PC-9 (cell line): ENCODE data around the gene VEPH1. TPM values are rescaled to one million over a fixed set of nuclear protein-coding genes. Genes with fewer than 3 reads are reported as not detected.

Source experiments
- BruUV-seq: library from RNA; stranded (reverse); fragments of 400-500 nt; replicated peaks from 2 replicates; lab custom pipeline; 2021; lab: Mats Ljungman, UMichigan
- CTCF ChIA-PET: fragments of 300-600 bp; sonication (Branson Sonifier 250); formaldehyde crosslinking; loops from one replicate; lab custom pipeline; 2022; ENCODE audit warnings: antibody characterized with exemption; lab: Charles Lee
- POLR2A ChIA-PET: fragments of 300-600 bp; sonication (Branson Sonifier 250); formaldehyde crosslinking; loops from one replicate; lab custom pipeline; 2022; ENCODE audit warnings: antibody characterized with exemption; ENCODE audit not compliant: unreplicated experiment; lab: Charles Lee
- DNase-seq, 2 experiments: peaks; one replicate each; pipeline versions ENCODE4 v3.0.0 to v3.0.0-alpha.2; 2015 to 2022; ENCODE audit warnings: mixed read lengths in 1 of 2
- H2AFZ ChIP-seq: fragments of 200-600 bp; sonication (generic); 2 replicates; pipeline ENCODE4 v1.8.1; 2017; ENCODE audit warnings: antibody characterized with exemption
- H3F3A ChIP-seq: fragments of 200-600 bp; sonication (generic); 2 replicates; pipeline ENCODE4 v1.8.1; 2017; ENCODE audit warnings: antibody characterized with exemption, mild to moderate bottlenecking, low read depth; ENCODE audit not compliant: insufficient read depth
- H3K27ac ChIP-seq: fragments of 200-600 bp; sonication (generic); 2 replicates; pipeline ENCODE4 v1.6.1; 2016; ENCODE audit warnings: mixed run types
- H3K27me3 ChIP-seq: fragments of 200-600 bp; sonication (generic); 2 replicates; pipeline ENCODE4 v1.6.1; 2016; ENCODE audit warnings: low read depth, mixed run types; ENCODE audit not compliant: insufficient read depth
- H3K36me3 ChIP-seq: fragments of 200-600 bp; sonication (generic); 2 replicates; pipeline ENCODE4 v1.6.1; 2016; ENCODE audit warnings: low read depth, mixed run types
- H3K4me1 ChIP-seq: fragments of 200-600 bp; sonication (generic); replicated peaks from 2 replicates; pipeline ENCODE4 v1.6.1; 2016; ENCODE audit warnings: mixed run types; ENCODE audit not compliant: insufficient read depth
- H3K4me2 ChIP-seq: fragments of 200-600 bp; sonication (generic); 2 replicates; pipeline ENCODE4 v1.6.1; 2017; ENCODE audit warnings: mixed run types
- H3K4me3 ChIP-seq: fragments of 200-600 bp; sonication (generic); 2 replicates; pipeline ENCODE4 v1.6.1; 2016; ENCODE audit warnings: mixed run types
- H3K79me2 ChIP-seq: fragments of 200-600 bp; sonication (generic); 2 replicates; pipeline ENCODE4 v1.6.1; 2017; ENCODE audit warnings: low read depth, mixed run types
- H3K9me2 ChIP-seq: fragments of 200-600 bp; sonication (generic); 2 replicates; pipeline ENCODE4 v1.8.1; 2017; ENCODE audit warnings: mild to moderate bottlenecking; ENCODE audit not compliant: insufficient read depth
- H3K9me3 ChIP-seq: fragments of 200-600 bp; sonication (generic); 2 replicates; pipeline ENCODE4 v1.8.1; 2016; ENCODE audit warnings: low read depth; ENCODE audit not compliant: insufficient read depth
- H4K20me1 ChIP-seq: fragments of 200-600 bp; sonication (generic); 2 replicates; pipeline ENCODE4 v1.8.1; 2017; ENCODE audit not compliant: insufficient read depth
- EZH2 ChIP-seq: fragments of 200-600 bp; sonication (generic); IDR thresholded peaks from 2 replicates; pipeline ENCODE4 v1.8.0; 2017; ENCODE audit warnings: antibody characterized with exemption, low read depth
- intact Hi-C: fragments of 100-400 bp; cut with micrococcal nuclease; formaldehyde crosslinking; loops from one replicate; pipeline ENCODE4 v1.10.0; 2022; ENCODE audit not compliant: unreplicated experiment
- total RNA-seq: library from RNA; stranded (reverse); gene quantifications from 2 replicates; pipeline ENCODE4 v1.2.3, GENCODE V29; 2021
- TF ChIP-seq, protein P1 (sequence below): fragments of 200-600 bp; sonication (generic); conservative IDR thresholded peaks from 2 replicates; pipeline ENCODE4 v1.6.1; 2017; ENCODE audit warnings: mixed run types, antibody characterized with exemption, mild to moderate bottlenecking, moderate library complexity

VEPH1 gene
- total RNA-seq, 1 experiment from 2014 or later: 4.0 TPM

DNA sequence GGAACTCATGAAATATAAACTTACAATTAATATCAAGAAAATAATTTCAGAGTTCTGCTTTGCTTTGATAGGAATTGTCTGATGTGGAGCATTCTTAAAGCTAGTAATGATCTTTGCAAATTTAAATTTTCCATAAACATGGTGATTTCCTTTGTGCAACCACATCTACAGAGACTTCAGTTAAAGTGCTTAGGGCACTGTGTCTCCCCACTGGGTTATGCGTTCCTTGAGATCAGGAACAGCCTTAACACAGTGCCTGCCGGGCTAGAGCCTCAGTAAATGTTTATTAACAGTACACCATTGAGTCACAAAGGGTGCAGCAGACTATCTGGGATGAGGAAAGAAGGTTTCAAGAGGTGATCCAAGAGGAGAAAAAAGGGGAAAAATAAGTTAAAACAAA is 235.2 kb downstream of the VEPH1 start:
- Histone ChIP-seq H3K4me1 (peaks cover 9% of the 10 kb centered on the region), H2AFZ (no peak overlapping the region), H3F3A (0 out of 2 replicates have a peak, but pooled peaks cover 4% of the 10 kb centered on the region), H3K9me3 (no peaks in the 10 kb centered on the region), H3K27ac (no peak overlapping the region), H3K9me2 (no peaks in the 10 kb centered on the region), H3K4me3 (no peak overlapping the region), H4K20me1 (no peaks in the 10 kb centered on the region), H3K79me2 (no peaks in the 10 kb centered on the region), H3K27me3 (no peaks in the 10 kb centered on the region), H3K4me2 (no peak overlapping the region), H3K36me3 (no peaks in the 10 kb centered on the region)
- TF ChIP-seq, protein P1, sequence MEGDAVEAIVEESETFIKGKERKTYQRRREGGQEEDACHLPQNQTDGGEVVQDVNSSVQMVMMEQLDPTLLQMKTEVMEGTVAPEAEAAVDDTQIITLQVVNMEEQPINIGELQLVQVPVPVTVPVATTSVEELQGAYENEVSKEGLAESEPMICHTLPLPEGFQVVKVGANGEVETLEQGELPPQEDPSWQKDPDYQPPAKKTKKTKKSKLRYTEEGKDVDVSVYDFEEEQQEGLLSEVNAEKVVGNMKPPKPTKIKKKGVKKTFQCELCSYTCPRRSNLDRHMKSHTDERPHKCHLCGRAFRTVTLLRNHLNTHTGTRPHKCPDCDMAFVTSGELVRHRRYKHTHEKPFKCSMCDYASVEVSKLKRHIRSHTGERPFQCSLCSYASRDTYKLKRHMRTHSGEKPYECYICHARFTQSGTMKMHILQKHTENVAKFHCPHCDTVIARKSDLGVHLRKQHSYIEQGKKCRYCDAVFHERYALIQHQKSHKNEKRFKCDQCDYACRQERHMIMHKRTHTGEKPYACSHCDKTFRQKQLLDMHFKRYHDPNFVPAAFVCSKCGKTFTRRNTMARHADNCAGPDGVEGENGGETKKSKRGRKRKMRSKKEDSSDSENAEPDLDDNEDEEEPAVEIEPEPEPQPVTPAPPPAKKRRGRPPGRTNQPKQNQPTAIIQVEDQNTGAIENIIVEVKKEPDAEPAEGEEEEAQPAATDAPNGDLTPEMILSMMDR: no peak
- no peak for TF ChIP-seq EZH2
- no TSS peak for BruUV-seq
- no peak for DNase-seq
- intact Hi-C loops: no loop called here
- ChIA-PET CTCF (no interaction called here), POLR2A (no interaction called here)

DNA sequence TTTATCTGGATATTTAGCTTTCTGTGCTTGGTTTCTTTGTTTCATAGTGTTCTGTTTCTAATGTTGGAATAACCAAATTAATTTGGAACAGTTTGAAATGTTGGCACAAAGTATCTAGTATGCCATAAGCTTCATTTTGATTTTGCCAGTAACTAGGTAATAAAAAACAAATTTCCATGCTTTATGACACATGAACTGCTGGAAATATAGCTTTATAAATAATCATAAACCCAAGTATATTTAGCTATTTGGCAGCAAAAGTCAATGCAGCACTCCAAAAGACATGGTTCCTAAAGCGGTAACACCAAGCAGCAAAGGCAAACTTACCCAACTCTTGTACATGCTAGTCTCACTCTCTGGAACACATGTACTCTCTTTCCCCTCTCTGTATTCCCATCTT is 237.3 kb downstream of the VEPH1 start:
- no peak overlapping the region for H3K4me3 ChIP-seq
- no TSS peak for BruUV-seq
- TF ChIP-seq EZH2: no peak
- TF ChIP-seq, protein P1: no peak
- POLR2A ChIA-PET: no interaction called here
- CTCF ChIA-PET: no interaction called here
- no peaks in the 10 kb centered on the region for H3K9me2 ChIP-seq
- H3K27ac ChIP-seq: no peak overlapping the region
- no peaks in the 10 kb centered on the region for H4K20me1 ChIP-seq
- H3K36me3 ChIP-seq: no peaks in the 10 kb centered on the region
- H2AFZ ChIP-seq: no peak overlapping the region
- H3K4me2 ChIP-seq: no peak overlapping the region
- no peaks in the 10 kb centered on the region for H3K27me3 ChIP-seq
- peaks cover 24% of the 10 kb centered on the region for H3K4me1 ChIP-seq
- no peaks in the 10 kb centered on the region for H3K9me3 ChIP-seq
- H3K79me2 ChIP-seq: no peaks in the 10 kb centered on the region
- H3F3A ChIP-seq: 0 out of 2 replicates have a peak, but pooled peaks cover 4% of the 10 kb centered on the region
- intact Hi-C loops: no loop called here
- DNase-seq: no peak

DNA sequence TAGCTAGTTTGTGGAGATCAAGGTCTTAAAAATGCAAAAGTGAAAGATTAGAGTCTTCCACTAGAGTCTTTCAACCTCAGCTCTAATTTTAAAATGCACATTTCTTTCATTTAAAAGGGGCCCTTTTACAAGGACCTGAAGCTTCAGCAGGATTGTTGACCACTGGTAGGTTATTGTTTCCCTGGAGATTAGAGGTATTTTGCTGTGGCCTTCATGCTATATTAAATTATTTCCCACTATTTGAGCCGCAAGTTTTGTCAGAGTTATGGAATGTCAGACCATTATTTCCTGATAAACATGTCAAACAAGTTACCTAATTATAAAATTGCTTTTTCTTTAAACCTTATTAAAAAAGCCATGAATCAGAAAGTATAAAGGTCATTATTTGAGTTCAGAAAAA is 240.2 kb downstream of the VEPH1 start:
- CTCF ChIA-PET: no interaction called here
- Histone ChIP-seq H3K36me3 (no peaks in the 10 kb centered on the region), H4K20me1 (no peaks in the 10 kb centered on the region), H3K4me1 (peaks cover 24% of the 10 kb centered on the region), H3K4me2 (peak overlapping the region; percentile 62), H3F3A (0 out of 2 replicates have a peak, but pooled peaks cover 4% of the 10 kb centered on the region), H3K27ac (peak overlapping the region; percentile 73), H3K9me2 (no peaks in the 10 kb centered on the region), H3K27me3 (no peaks in the 10 kb centered on the region), H2AFZ (peak overlapping the region; percentile 6; the same call in 1 of the 2 replicates), H3K4me3 (peak overlapping the region; percentile 8; the same call in 1 of the 2 replicates), H3K79me2 (no peaks in the 10 kb centered on the region), H3K9me3 (no peaks in the 10 kb centered on the region)
- BruUV-seq: no TSS peak
- peak in 1 of 2 experiments; percentile 86 for DNase-seq
- POLR2A ChIA-PET: interaction anchor here (0.6 kb wide), 1 partner anchor 17 kb away, joined by 6 read pairs; no protein-coding TSS in a partner anchor
- no peak for TF ChIP-seq EZH2
- TF ChIP-seq, protein P1: no peak
- intact Hi-C loops: no loop called here
